HG03280 (cell line): ENCODE data around the gene RFX2.
"Not testable (repeated sequence)": the region's sequence is repeated elsewhere in the genome, so short reads cannot be mapped to it uniquely, and the experiment has no call there.

ENCODE experiments used
- ATAC-seq: cut with Tn5 transposase; IDR thresholded peaks from one replicate; pipeline ENCODE4 v1.9.1; 2021; ENCODE audit warnings: mild to moderate bottlenecking, moderate library complexity; ENCODE audit not compliant: unreplicated experiment

RFX2 gene

DNA sequence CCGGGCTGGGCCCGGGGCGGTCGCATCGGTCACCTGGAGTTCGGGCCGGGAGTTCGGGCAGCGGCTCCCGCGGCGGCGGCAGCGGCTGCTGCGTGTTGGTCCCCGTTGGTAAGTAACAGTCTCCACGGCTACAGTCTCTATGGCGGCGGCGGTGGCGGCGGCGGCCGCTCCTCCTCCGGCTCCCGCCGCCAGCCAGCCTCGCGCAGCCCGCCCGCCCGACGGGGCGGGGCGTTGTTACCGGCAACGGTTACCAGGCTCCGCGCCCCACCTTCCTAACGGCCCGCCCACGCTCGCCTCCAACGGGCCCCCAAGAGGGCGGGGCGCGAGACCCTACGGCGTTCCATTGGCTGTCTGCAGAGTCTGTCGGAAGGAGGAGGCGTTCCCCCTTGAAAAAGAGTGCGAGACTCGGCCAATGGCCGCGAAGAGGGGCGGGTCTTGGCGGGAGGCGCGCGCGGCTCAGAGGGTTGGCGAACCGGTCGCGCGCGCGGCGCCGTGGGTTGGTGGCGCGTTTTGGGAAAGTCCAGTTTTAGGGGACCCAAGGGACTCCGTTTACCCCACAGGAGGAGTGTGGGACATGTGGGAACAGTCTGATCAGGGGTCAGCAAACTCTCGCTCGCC lies at the start of gene RFX2:
TSS of gene RFX2 (minus strand) at position 141 of the 618 bp plus-strand sequence. CDS start 63,004 bp downstream, outside the sequence.
- peak; percentile 96 for ATAC-seq

DNA sequence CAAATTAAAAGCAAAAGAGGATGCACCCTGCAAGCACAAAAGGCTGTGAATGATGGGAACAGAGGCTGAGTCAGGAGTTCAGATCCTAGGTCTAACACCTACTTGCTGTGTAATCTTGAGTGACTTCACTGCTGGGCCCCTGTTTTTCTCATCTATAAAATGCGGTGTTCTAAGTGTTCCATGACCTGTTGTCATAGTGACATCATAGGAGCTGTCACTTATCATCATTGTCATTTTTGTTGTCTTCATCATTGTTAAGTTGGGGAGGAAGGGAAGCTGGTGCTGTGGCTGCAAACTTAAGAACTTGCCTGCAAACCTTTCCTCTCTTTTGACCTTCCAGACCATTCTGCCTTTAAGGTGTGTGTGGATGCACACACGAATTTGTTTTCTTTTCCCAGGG lies 45.7 kb upstream of the RFX2 start:
- no peak for ATAC-seq

DNA sequence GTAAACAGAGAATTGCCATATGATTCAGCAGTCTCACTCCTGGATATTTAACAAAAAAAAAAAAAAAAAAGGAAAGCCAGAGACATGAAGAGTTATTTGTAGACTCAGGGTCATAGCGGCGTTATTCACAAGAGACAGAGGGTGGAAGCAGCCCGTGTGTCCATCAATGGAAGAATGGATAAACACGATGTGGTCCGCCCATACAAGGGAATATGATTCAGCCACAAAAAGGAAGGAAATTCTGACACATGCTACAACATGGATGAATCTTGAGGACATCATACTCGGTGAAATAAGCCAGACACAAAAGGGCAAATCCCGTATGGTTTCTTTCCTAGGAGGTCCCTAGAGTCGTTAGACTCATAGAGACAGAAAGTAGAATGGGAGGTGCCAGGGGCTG lies 40.0 kb upstream of the RFX2 start:
- ATAC-seq, result no peak

DNA sequence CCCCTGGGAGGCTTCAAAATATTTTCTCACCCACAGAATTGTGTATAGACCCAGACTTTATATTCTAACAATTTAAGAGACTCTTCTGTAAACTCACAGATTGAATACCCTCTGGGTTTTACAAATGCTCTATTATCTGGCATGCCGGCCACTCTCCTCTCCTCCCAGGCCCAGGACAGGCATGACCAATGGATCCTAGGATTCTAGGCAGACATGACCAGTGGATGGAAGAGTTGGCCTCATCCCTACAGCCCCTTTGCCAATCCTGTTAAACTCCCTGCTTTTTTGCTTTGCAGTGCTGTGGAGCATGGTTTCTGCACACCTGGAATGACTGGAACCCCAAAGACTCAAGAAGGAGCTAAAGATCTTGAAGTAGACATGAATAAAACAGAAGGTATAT lies 30.9 kb upstream of the RFX2 start:
- no peak for ATAC-seq

DNA sequence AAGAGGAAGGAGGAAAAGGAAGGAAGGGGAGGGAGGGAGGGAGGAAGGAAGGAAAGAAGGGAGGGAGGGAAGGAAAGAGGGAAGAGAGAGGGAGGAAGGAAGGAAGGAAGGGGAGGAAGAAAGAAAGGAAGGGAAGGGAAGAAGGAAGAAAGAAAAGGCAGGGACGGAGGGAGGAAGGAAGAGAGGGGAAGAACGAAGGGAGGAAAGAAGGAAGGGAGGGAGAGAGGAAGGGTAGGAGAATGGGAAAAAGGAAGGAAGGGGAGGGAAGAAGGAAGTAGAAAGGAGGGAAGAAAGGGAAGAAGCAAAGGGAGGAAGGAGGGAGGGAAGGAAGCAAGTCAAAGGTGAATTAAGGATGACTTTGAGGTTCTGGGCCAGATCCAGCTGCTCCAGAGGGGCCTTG lies 28.2 kb upstream of the RFX2 start:
- ATAC-seq, result no peak

DNA sequence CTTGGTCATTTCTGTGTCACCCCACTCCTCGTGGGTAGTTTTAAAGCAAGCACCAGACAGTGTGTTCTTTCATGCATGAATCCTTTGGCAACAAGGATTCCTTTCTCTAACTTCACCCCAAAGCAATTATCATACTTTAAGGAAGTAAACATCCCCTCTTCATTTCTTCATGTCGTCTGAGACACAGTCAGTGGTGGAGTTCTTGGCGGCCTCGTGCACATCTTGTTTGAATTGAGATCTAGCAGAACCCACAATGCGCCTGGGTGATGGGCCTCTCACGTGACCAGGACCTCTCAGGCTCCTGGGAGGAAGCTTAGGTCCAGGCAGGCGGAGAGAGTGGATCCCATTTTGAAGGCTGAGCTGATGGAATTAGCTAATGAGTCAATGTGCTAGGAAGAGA lies 27.8 kb upstream of the RFX2 start:
- no peak for ATAC-seq

DNA sequence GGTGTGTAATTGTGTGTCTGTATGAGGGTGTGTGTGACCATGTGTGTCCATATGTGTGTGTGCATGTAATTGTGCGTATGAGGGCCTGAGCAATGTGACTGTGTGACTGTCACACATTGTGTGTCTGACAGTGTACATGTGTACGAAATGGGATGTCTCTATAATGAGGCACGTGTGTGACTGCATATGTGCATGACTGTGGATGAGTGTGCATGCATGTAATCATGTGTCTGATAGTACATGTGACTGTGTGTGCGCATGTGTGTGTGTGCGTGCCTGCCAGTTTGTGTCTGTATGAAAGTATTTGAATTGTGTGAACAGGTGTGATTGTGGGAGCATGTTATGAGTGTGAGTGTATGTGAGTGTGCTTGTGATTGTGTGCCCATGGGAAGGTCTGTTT lies 22.9 kb upstream of the RFX2 start:
- ATAC-seq, result no peak

DNA sequence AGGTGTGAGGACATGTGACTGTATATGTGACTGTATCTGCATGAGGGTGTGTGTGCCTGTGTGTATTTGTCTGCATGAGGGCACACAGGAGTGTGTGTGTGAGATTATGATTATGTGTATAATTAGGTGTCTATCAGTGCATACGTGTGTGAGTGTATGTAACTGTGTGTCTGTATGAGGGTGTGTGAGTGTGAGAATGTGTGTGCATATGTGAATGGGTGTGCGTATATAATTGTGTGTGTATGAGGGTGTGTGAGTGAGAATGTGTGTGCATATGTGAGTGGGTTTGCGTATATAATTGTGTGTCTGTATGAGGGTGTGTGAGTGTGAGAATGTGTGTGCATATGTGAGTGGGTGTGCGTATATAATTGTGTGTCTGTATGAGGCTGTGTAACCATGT lies 22.2 kb upstream of the RFX2 start:
- no peak for ATAC-seq

DNA sequence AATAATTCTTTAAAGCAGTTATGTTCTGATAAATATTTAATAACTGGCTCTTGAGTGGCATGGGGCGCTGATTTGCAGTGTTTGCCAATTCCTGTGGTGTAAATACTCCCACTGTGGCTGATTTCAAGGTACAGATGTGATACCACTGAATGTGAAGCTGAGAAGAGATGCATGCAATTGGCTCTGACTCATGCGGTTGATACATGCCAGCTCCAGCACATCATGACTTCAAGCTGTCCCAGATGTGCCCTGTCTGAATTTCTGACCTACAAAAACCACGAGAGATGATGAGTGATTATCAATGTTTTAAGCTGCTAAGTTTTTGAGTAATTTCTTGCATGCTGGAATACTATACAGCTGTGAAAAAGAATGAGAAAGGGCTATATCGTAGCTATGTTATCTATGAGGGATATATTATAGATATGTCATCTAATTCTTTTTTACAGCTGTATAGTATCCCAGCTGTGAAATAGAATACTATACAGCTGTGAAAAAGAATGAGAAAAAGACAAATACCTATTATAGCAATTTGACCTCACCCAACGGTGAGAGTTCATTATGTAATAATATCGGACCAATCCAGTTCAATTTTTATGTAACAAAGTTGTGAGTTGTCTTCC lies 17.5 kb upstream of the RFX2 start:
- ATAC-seq, result no peak

DNA sequence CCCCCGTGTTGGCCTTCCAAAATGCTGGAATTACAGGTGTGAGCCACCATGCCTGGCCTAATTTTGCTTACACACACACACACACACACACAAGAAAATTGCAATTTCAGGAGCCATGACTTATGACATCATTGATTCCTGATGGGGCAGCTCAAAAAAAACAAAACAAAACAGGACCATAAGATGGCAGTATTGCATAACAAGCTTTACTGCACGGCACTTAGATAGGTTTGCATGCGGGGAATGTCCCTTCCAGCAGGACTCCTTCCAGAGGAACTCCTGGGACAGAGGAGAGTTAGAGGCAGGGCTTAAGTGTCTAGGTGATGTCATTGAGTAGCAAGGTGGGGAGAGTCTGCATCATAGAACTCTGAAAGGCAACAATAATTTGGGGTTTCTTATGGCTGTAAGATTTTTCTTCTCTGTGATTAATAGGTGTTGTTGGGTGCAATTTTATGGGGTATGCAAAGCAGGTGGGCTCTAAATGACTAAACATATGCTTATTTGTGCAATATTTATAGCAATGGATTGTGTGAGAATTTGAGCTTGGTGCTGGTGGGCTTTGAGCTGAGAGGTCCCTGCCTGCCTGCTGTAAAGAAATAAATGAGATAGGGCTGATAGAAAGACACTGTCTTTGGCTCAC lies 16.2 kb upstream of the RFX2 start:
- ATAC-seq, result peak; percentile 48

DNA sequence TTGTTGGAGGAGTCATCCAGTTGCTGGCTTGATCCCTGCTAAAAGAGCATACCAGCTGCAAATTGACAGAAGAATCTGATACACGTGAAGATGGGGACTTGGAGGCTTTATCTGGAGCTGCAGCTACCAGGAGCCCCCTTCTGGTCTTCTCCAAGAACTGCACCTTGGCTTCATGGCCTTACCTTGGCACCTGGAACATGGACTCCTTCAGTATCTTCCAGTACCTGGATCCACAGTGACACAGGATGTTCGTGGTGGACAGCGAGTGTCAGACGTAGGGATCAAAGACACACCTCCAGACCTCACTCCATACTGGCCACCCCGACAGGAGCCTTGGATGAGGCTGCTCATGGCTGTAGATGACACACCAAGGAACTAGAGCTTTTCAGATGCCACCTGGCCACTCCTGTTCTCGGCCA lies 15.3 kb upstream of the RFX2 start:
- ATAC-seq, result no peak

DNA sequence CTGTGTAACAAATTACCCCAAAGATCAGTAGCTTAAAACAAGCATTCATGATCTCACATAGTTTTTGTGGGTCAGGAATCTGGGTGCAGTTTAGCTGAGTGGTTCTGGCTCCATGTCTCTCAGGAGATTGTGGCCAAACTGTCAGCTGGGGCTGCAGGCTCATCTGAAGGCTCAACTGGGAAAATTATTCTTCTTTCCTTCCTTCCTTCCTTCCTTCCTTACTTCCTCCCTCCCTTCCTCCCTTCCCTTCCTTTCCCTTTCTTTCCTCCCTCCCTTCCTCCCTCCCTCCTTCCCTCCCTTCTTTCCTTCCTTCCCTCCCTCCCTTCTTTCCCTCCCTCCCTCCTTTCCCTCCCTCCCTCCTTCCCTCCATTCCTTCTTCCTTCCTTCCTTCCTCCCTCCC lies 8.7 kb upstream of the RFX2 start:
- no peak for ATAC-seq

DNA sequence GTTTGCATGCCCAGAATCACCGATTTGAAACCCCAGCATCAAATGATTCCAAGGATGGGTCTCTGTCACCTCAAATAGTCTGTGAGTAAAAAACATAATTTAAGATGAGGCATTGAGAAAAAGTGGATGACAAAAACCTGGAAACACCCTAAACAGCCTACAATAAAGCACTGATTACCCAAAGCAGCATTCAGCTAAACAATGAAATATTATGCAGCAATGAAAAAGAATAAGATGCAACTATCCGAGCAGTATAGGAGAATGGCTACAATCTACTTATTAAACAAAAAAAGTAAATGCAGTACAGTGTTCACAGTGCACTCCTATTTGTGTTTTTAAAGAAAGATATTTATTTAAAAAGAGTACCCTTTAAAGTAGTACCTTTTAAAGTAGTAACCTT lies 7.7 kb upstream of the RFX2 start:
- ATAC-seq, result no peak

DNA sequence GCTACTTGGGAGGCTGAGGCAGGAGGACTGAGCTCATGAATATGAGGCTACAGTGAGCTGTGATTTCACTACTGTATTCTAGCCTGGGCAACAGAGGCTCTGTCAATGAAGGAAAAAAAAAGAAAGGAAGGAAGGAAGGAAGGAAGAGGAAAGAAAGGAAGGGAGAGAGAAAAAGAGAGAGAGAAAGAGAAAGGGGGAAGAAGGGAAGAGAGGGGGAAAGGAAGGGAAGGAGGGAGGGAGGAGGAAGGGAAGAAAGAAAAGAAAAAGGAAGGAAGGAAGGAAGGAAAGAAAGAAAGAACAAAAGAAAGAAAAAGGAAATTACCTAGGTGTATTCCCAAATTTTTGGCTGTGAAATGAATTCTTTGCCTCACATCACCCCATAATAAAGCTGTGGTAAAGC lies 7.2 kb upstream of the RFX2 start:
- ATAC-seq, result no peak

DNA sequence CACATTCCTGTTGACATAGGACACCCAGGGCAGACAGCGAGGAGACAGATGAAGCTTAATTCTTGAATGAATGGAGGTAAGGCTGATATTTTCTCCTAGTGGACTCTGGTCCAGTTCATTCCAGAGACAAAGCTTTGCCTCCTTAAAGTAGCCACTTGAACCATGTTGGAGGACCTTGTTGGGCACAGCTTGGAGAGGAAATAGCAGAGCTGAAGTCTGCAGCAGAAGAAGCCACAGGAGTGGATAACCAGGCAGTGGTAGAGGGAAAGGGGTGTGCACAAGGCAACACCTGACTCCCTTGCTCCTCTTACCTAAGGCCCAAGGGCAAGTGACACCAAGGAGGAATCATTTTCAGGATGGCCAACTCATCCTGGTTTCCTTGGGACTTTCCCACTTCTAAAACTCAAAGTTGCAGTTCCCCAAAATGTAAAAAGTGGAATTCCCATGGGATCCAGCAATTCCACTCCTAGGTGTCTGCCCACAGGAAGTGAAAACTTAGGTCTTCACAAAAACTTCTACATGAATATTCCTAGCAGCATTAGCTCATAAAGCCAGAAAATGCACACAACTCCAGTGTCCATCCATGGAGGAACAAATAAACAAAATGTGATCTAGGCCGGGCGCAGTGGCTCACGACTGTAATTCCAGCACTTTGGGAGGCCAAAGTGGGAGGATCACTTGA lies 6.6 kb upstream of the RFX2 start:
- ATAC-seq, result no peak

DNA sequence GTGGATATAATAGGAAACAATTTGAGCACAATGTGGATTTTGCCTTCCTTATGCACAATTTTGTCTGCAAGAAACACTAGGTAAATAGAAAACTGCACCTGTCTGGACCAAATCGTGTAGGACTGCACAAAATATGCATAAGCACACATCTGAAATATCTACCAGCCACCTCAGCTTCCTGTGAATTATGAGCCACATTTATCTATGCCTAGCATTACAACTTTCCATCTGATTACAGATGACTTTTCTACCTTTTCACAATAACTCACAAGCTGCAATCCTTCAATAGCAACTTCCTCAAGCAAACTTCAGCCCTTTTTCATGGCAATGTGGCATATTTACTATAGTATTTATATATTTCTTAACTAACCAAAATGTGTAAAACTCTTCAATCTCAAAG lies 5.7 kb upstream of the RFX2 start:
- ATAC-seq, result no peak

DNA sequence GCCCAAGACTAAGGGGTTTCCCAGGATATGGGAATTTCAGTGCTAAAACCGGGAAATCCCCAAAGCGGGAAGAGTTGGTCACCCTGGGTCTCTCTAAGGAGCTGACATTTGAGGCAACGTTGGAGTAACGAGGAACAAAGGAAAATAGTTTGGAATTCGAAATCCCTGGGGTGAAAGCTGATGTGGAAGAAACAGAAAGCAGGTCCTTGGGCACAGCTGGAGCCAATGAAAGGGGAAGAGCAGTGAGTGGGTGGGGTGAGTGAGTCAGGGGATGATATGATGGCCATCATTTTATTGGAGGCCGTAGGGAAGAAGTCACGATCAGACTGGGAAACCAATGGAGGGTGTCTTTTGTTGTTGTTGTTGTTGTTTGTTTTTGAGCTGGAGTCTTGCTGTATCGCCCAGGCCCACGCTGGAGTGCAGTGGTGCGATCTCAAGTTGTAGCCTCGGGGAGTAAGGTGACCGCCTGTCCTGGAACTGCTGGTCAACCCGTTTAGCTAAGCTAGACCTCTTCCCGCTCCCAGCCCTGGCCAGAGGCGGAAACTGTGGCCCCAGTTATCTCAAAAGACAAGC lies 3.4 kb upstream of the RFX2 start:
- no peak for ATAC-seq

DNA sequence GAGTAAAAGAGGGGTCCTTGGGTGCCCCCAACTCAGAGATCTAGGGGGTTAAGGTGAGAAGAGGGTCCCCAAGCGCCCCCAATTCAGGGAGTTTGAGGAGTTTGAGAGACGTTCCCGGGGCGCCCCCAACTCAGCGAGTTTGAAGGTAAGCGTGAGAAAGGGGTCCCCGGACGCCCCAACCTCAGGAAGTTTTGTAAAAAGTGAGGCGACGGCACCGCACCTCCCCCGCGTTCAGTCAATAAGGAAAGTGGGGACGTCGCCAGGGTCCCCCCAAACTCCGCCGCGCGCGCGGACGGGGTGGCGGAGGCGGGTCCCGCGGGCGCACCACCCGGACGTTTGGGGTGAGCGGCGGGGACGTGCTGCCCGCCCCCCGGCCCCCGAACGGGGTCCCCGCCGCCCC lies 353 bp downstream of the RFX2 start:
- ATAC-seq, result no peak

DNA sequence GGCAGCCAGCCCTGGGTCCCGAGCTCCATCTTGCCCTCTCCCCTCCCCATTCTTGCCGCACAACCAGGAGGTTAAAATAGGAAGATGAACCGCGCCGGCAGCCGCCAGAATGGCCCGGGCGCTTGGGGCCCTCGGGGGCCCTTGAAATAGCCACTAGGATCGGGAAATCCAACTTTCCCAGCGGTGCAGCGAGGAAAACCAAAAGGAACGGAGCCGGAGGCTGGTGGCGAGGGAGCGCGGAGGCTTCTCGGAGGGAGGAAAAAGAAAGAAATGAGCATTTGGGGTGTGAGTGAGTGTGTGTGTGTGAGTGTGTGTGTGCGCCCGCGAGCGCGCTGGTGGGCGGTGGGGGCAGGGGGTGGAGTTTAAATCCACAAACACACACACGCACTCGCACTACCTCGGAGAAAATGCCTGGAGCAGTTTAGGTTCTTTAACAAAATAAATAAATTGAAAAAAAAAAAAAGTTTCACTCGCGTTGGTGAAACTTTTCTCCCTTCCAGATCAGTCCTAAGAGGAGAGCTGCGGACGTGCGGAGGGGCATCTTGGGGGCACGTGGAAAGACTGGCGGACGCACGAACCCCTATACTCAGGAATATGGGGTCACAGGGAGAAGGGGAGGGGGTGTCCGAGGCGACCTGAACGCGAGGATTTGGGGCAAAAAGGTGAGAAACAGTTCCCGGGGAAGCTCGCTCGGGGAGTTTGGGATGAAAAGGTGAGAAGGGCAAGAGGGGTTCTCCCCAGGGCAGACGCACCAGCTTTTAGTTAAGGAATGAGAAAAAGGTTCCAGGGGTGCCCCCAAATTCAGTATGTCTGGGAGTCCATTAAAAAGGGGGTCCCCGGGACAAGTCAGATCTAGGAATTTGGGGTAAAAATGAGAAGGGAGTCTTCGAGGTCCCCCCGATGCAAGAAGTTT lies 1.3 kb downstream of the RFX2 start:
- ATAC-seq, result no peak

DNA sequence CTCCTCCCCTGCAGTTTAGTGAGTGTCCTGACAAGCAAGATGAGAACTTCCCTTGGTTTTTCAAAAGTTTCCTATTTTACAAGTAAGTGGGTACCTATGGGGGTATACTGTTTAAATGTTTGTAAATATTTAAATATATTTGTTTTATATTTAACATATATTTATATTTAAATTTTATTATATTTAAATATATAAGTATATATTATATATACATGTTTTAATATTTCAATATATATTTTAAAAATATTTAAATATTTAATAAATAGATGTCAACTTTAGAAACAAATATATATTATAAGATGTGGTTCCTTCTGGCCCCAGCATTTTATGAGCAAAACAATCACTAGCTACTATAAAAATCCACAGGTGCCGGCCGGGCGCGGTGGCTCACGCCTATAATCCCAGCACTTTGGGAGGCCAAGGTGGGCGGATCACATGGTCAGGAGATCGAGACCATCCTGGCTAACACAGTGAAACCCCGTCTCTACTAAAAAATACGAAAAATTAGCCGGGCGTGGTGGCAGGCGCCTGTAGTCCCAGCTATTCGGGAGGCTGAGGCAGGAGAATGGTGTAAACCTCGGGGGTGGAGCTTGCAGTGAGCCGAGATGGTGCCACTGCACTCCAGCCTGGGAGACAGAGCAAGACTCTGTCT lies 3.5 kb downstream of the RFX2 start:
- not testable (repeated sequence) for ATAC-seq
